RWPE1 (cell line): Measurements from ENCODE around the gene G3BP1.
"Not testable (repeated sequence)": the region's sequence is repeated elsewhere in the genome, so short reads cannot be mapped to it uniquely, and the experiment has no call there.

Source experiments
- CTCF ChIA-PET: fragments of 350-600 bp; sonication (Branson Sonifier 250); formaldehyde crosslinking; extraction: SDS; loops from one replicate; lab custom pipeline; 2021; lab: Yijun Ruan, JAX
- POLR2A ChIA-PET: fragments of 400-600 bp; formaldehyde crosslinking; extraction: SDS; loops from one replicate; lab custom pipeline; 2020; ENCODE audit warnings: antibody characterized with exemption; ENCODE audit not compliant: low non-redundant PET; lab: Yijun Ruan, JAX
- DNase-seq: peaks from one replicate; pipeline ENCODE4 v3.0.0; 2012; ENCODE audit warnings: low spot score
- H3K27ac ChIP-seq: fragments of 450-650 bp; 2 replicates; pipeline ENCODE4 v1.5.1; 2017
- TF ChIP-seq, protein P1 (sequence below): fragments of 450-650 bp; conservative IDR thresholded peaks from 2 replicates; pipeline ENCODE4 v1.5.1; 2017; ENCODE audit warnings: low read depth, mild to moderate bottlenecking

G3BP1 gene

DNA sequence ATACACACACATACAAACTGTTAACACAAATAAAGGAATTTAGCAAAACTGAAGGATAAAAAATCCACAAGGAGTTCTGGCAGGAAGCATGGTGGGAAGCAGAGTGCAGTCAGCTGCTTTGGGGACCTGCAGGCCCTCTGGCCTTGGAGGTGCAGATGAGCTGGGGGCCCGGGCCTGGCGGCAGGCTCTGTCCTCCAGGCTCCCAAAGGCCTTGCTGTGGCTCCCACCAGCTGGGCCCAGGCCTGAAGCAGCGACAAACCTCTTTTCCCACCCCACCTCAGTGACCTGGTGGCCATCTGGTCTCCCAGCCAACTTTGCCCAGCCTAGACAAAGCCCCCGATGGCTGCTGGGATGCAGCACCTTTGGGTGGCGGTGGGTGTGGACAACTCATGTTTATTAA lies 85.1 kb downstream of the G3BP1 start:
- ChIA-PET POLR2A (no interaction called here), CTCF (no interaction called here)
- TF ChIP-seq, protein P1, sequence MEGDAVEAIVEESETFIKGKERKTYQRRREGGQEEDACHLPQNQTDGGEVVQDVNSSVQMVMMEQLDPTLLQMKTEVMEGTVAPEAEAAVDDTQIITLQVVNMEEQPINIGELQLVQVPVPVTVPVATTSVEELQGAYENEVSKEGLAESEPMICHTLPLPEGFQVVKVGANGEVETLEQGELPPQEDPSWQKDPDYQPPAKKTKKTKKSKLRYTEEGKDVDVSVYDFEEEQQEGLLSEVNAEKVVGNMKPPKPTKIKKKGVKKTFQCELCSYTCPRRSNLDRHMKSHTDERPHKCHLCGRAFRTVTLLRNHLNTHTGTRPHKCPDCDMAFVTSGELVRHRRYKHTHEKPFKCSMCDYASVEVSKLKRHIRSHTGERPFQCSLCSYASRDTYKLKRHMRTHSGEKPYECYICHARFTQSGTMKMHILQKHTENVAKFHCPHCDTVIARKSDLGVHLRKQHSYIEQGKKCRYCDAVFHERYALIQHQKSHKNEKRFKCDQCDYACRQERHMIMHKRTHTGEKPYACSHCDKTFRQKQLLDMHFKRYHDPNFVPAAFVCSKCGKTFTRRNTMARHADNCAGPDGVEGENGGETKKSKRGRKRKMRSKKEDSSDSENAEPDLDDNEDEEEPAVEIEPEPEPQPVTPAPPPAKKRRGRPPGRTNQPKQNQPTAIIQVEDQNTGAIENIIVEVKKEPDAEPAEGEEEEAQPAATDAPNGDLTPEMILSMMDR: no peak
- H3K27ac ChIP-seq: no peak overlapping the region
- no peak for DNase-seq

DNA sequence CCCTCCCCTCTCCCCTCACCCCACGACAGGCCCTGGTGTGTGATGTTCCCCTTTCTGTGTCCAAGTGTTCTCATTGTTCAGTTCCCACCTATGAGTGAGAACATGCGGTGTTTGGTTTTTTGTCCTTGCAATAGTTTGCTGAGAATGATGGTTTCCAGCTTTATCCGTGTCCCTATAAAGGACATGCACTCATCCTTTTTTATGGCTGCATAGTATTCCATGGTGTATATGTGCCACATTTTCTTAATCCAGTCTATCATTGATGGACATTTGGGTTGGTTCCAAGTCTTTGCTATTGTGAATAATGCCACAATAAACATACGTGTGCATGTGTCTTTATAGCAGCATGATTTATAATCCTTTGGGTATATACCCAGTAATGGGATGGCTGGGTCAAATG lies 89.1 kb downstream of the G3BP1 start:
- DNase-seq, H3K27ac ChIP-seq, CTCF ChIA-PET, POLR2A ChIA-PET: not testable (repeated sequence)
